Panc1 (cell line): ENCODE measurements around the gene TWNK. TPM values are rescaled to one million over a fixed set of nuclear protein-coding genes. Genes with fewer than 3 reads are reported as not detected.

Experiments
- ATAC-seq: fragments of 200-7000 bp; cut with Tn5 transposase; 2 replicates; pipeline ENCODE4 v1.9.1; 2020; ENCODE audit warnings: mild to moderate bottlenecking, moderate library complexity
- BruUV-seq: library from RNA; stranded (reverse); fragments of 400-500 nt; replicated peaks from 2 replicates; lab custom pipeline; 2021; lab: Mats Ljungman, UMichigan
- CTCF ChIA-PET: fragments of 300-600 bp; sonication (Branson Sonifier 250); formaldehyde crosslinking; loops from one replicate; lab custom pipeline; 2022; ENCODE audit warnings: antibody characterized with exemption; lab: Charles Lee
- POLR2A ChIA-PET: fragments of 300-600 bp; sonication (Branson Sonifier 250); formaldehyde crosslinking; loops from one replicate; lab custom pipeline; 2022; ENCODE audit warnings: antibody characterized with exemption; lab: Charles Lee
- DNase-seq: peaks from one replicate; pipeline ENCODE4 v3.0.0-alpha.2; 2010; ENCODE audit warnings: low read depth, low spot score
- H3K27ac ChIP-seq: 2 replicates; pipeline ENCODE4 v1.5.1; 2011; ENCODE audit warnings: mild to moderate bottlenecking, low read length, inconsistent platforms
- H3K27me3 ChIP-seq: fragments of 200-500 bp; sonication (Bioruptor generic); 2 replicates; pipeline ENCODE4 v1.6.0; 2014; ENCODE audit warnings: low read length, inconsistent platforms; ENCODE audit not compliant: control insufficient read depth, insufficient read depth
- H3K36me3 ChIP-seq: fragments of 200-500 bp; sonication (Bioruptor generic); 2 replicates; pipeline ENCODE4 v1.5.1; 2014; ENCODE audit warnings: inconsistent platforms, mild to moderate bottlenecking, low read length, moderate library complexity; ENCODE audit not compliant: control insufficient read depth, insufficient read depth
- H3K4me1 ChIP-seq: 2 replicates; pipeline ENCODE4 v1.5.1; 2011; ENCODE audit warnings: inconsistent platforms, mild to moderate bottlenecking, low read length, moderate library complexity; ENCODE audit not compliant: control insufficient read depth, insufficient read depth
- H3K4me3 ChIP-seq, 2 experiments: 2 replicates each; pipeline ENCODE4 v1.5.1; 2011 to 2012; ENCODE audit warnings: low read depth in 2 of 2, low read length in 2 of 2, mild to moderate bottlenecking in 2 of 2, inconsistent platforms in 1 of 2, moderate library complexity in 1 of 2
- H3K9me3 ChIP-seq: fragments of 200-500 bp; sonication (Bioruptor generic); 2 replicates; pipeline ENCODE4 v1.5.1; 2014; ENCODE audit warnings: low read depth, mild to moderate bottlenecking, inconsistent platforms, low read length, moderate library complexity; ENCODE audit not compliant: control insufficient read depth, insufficient read depth
- CTCF ChIP-seq: fragments of 450-650 bp; IDR thresholded peaks from 2 replicates; pipeline ENCODE4 v1.5.1; 2017; ENCODE audit warnings: mild to moderate bottlenecking
- POLR2AphosphoS5 ChIP-seq: IDR thresholded peaks from 2 replicates; pipeline ENCODE4 v1.6.1; 2012; ENCODE audit warnings: mild to moderate bottlenecking, low read depth, low read length, moderate library complexity
- REST ChIP-seq, 2 experiments: IDR thresholded peaks; 2 replicates each; pipeline ENCODE4 v1.6.1; 2011 to 2012; ENCODE audit warnings: low read depth in 2 of 2, control low read depth in 1 of 2, low read length in 1 of 2, mild to moderate bottlenecking in 1 of 2, moderate library complexity in 1 of 2; ENCODE audit not compliant: insufficient read depth in 1 of 2
- SIN3A ChIP-seq: IDR thresholded peaks from 2 replicates; pipeline ENCODE4 v1.6.1; 2012; ENCODE audit warnings: low read depth, mild to moderate bottlenecking, low read length, moderate library complexity, borderline replicate concordance; ENCODE audit not compliant: insufficient read depth
- TCF7L2 ChIP-seq: IDR thresholded peaks from 2 replicates; pipeline ENCODE4 v1.6.1; 2011; ENCODE audit warnings: mild to moderate bottlenecking, low read depth, low read length, inconsistent platforms
- in situ Hi-C: cut with HindIII; loops from 2 replicates; pipeline ENCODE4 v1.10.0; 2016; ENCODE audit warnings: low sequenced_read_pairs, low pct_unique_long_range_greater_than_20kb
- intact Hi-C: fragments of 100-400 bp; cut with micrococcal nuclease; formaldehyde crosslinking; loops from one replicate; pipeline ENCODE4 v1.10.0; 2022; ENCODE audit not compliant: unreplicated experiment
- total RNA-seq: library from RNA; stranded (reverse); gene quantifications from one replicate; pipeline ENCODE4 v1.2.1, GENCODE V29; 2021; ENCODE audit not compliant: unreplicated experiment

TWNK gene
- total RNA-seq, 1 experiment from 2014 or later = 30.5 TPM

- ChIA-PET POLR2A (no interaction called here), CTCF (no interaction called here)
- peaks cover 68% of the 10 kb centered on the region for H3K36me3 ChIP-seq
- H3K9me3 ChIP-seq = no peaks in the 10 kb centered on the region
- ATAC-seq (no peak), DNase-seq (no peak)
- BruUV-seq = no TSS peak
- no peak overlapping the region for H3K27ac ChIP-seq
- no peaks in the 10 kb centered on the region for H3K4me1 ChIP-seq
- H3K4me3 ChIP-seq = no peak overlapping the region
- H3K27me3 ChIP-seq = no peaks in the 10 kb centered on the region
- no peak for TF ChIP-seq TCF7L2
- TF ChIP-seq REST (IDR thresholded peaks at IDR 0.05; ENCODE audit: insufficient read depth in 1 of 2, low read depth in 2 of 2, low read length in 1 of 2) = no peak
- TF ChIP-seq POLR2AphosphoS5 = no peak
- no peak for TF ChIP-seq SIN3A
- no peak for TF ChIP-seq CTCF
- intact Hi-C loops = no loop called here
- in situ Hi-C loops = no loop called here
Measured at GRCh38 chr10:100945754-100946153, 41.6 kb upstream of the TWNK start.

- peaks cover 55% of the 10 kb centered on the region for H3K36me3 ChIP-seq
- H3K27ac ChIP-seq = no peak overlapping the region
- intact Hi-C loops (no loop called here), in situ Hi-C loops (no loop called here)
- no peaks in the 10 kb centered on the region for H3K9me3 ChIP-seq
- DNase-seq (no peak), ATAC-seq (no peak)
- no TSS peak for BruUV-seq
- TF ChIP-seq CTCF (no peak), REST (IDR thresholded peaks at IDR 0.05; ENCODE audit: insufficient read depth in 1 of 2, low read depth in 2 of 2, low read length in 1 of 2) (no peak), SIN3A (no peak), TCF7L2 (no peak)
- ChIA-PET CTCF (no interaction called here), POLR2A (no interaction called here)
- H3K4me3 ChIP-seq = no peak overlapping the region
- H3K27me3 ChIP-seq = no peaks in the 10 kb centered on the region
- no peaks in the 10 kb centered on the region for H3K4me1 ChIP-seq
Measured at GRCh38 chr10:100948916-100949315, 38.4 kb upstream of the TWNK start.
